A549 (cell line): ENCODE results near the gene TIE1.

Experiments
- BCL3 ChIP-seq: fragments of >200 bp; sonication (Bioruptor Twin); formaldehyde crosslinking; IDR thresholded peaks from 3 replicates; pipeline ENCODE4 v1.6.1; 2016
- CTCF ChIP-seq: fragments of >200 bp; sonication (Bioruptor Twin); formaldehyde crosslinking; IDR thresholded peaks from 3 replicates; pipeline ENCODE4 v1.5.1; 2016
- EP300 ChIP-seq, 2 experiments: fragments of >200 bp; sonication (Bioruptor Twin); formaldehyde crosslinking; IDR thresholded peaks; 2 replicates in 1 of 2; 3 replicates in 1 of 2; pipeline ENCODE4 v1.6.1; 2016 to 2017
- HDAC2 ChIP-seq: fragments of 200-600 bp; sonication (generic); IDR thresholded peaks from 2 replicates; pipeline ENCODE4 v1.6.1; 2016
- KDM1A ChIP-seq: fragments of 200-600 bp; sonication (generic); IDR thresholded peaks from 2 replicates; pipeline ENCODE4 v1.6.1; 2016; ENCODE audit warnings: low read depth, mild to moderate bottlenecking
- MAX ChIP-seq: IDR thresholded peaks from 2 replicates; pipeline ENCODE4 v1.6.1; 2012
- MAZ ChIP-seq: fragments of 150-350 bp; IDR thresholded peaks from 2 replicates; pipeline ENCODE4 v1.6.1; 2014; ENCODE audit warnings: antibody characterized with exemption, low read depth, low read length, borderline replicate concordance
- POLR2A ChIP-seq: IDR thresholded peaks from 2 replicates; pipeline ENCODE4 v1.6.1; 2012; ENCODE audit warnings: mild to moderate bottlenecking, low read length
- RAD21 ChIP-seq, 2 experiments: fragments of >200 bp in 1 of 2; sonication (Bioruptor Twin) in 1 of 2; formaldehyde crosslinking in 1 of 2; IDR thresholded peaks in 1 of 2; conservative IDR thresholded peaks in 1 of 2; 2 replicates in 1 of 2; 3 replicates in 1 of 2; pipeline ENCODE4 v1.6.1; 2012 to 2018; ENCODE audit warnings: inconsistent platforms in 1 of 2
- REST ChIP-seq: fragments of 200-600 bp; sonication (generic); IDR thresholded peaks from 2 replicates; pipeline ENCODE4 v1.6.1; 2016; ENCODE audit warnings: antibody characterized with exemption, mild to moderate bottlenecking, moderate library complexity
- RFX5 ChIP-seq: fragments of 450-650 bp; IDR thresholded peaks from 2 replicates; pipeline ENCODE4 v1.7.1; 2014; ENCODE audit warnings: antibody characterized with exemption, mild to moderate bottlenecking, moderate library complexity
- RNF2 ChIP-seq: fragments of 200-600 bp; sonication (generic); IDR thresholded peaks from 2 replicates; pipeline ENCODE4 v1.6.1; 2016; ENCODE audit warnings: low read depth, mild to moderate bottlenecking, antibody characterized with exemption, moderate library complexity, borderline replicate concordance
- SREBF2 ChIP-seq: fragments of 450-650 bp; IDR thresholded peaks from 2 replicates; pipeline ENCODE4 v1.6.1; 2014; ENCODE audit warnings: mild to moderate bottlenecking, moderate library complexity
- USF2 ChIP-seq: fragments of 450-650 bp; IDR thresholded peaks from 2 replicates; pipeline ENCODE4 v1.6.1; 2014; ENCODE audit warnings: antibody characterized with exemption

GRCh38 chr1:43339584-43340232 is 38.9 kb downstream of the TIE1 start:
- TF ChIP-seq CTCF, result no peak
- TF ChIP-seq MAX, result no peak
- no peak for TF ChIP-seq REST
- TF ChIP-seq MAZ, result no peak
- no peak for TF ChIP-seq EP300 (IDR thresholded peaks at IDR 0.05)
- TF ChIP-seq RAD21 (conservative IDR thresholded peaks at IDR 0.05 in 1 of 2, IDR thresholded peaks at IDR 0.05 in 1 of 2), result no peak
- TF ChIP-seq POLR2A, result no peak
- no peak for TF ChIP-seq RNF2
- TF ChIP-seq RFX5, result no peak
- TF ChIP-seq KDM1A, result no peak
- no peak for TF ChIP-seq HDAC2
- TF ChIP-seq BCL3, result no peak
- no peak for TF ChIP-seq SREBF2
- no peak for TF ChIP-seq USF2
